SJCRH30 (cell line): ENCODE results near the gene ELAC1. TPM values are rescaled to one million over a fixed set of nuclear protein-coding genes. Genes with fewer than 3 reads are reported as not detected.

ENCODE experiments used
- DNase-seq, 2 experiments: peaks; one replicate each; pipeline ENCODE4 v3.0.0-alpha.2; 2015 to 2020
- H3K27ac ChIP-seq: fragments of 250-450 bp; sonication (Bioruptor Pico); 2 replicates; pipeline ENCODE4 v1.5.1; 2020; ENCODE audit warnings: mild to moderate bottlenecking, moderate library complexity
- H3K27me3 ChIP-seq: fragments of 250-450 bp; sonication (Bioruptor Pico); 2 replicates; pipeline ENCODE4 v1.5.1; 2020; ENCODE audit warnings: mild to moderate bottlenecking, moderate library complexity
- H3K36me3 ChIP-seq: fragments of 250-450 bp; sonication (Bioruptor Pico); 2 replicates; pipeline ENCODE4 v1.5.1; 2020; ENCODE audit warnings: mild to moderate bottlenecking, moderate library complexity
- H3K4me1 ChIP-seq: fragments of 250-450 bp; sonication (Bioruptor Pico); 2 replicates; pipeline ENCODE4 v1.5.1; 2020; ENCODE audit warnings: mild to moderate bottlenecking, moderate library complexity
- H3K4me3 ChIP-seq: fragments of 250-450 bp; sonication (Bioruptor Pico); 2 replicates; pipeline ENCODE4 v1.5.1; 2020; ENCODE audit warnings: mild to moderate bottlenecking, moderate library complexity
- H3K9me3 ChIP-seq: fragments of 250-450 bp; sonication (Bioruptor Pico); replicated peaks from 2 replicates; pipeline ENCODE4 v1.5.1; 2020; ENCODE audit warnings: mild to moderate bottlenecking, moderate library complexity
- total RNA-seq: library from RNA; depleted of rRNA; stranded (reverse); fragments of >200 nt; shearing (Covaris generic); gene quantifications from 2 replicates; pipeline ENCODE4 v1.2.3, GENCODE V29; 2014; rRNA removed

The ELAC1 gene
- total RNA-seq, 1 experiment from 2014 or later, result 7.5 TPM

DNA sequence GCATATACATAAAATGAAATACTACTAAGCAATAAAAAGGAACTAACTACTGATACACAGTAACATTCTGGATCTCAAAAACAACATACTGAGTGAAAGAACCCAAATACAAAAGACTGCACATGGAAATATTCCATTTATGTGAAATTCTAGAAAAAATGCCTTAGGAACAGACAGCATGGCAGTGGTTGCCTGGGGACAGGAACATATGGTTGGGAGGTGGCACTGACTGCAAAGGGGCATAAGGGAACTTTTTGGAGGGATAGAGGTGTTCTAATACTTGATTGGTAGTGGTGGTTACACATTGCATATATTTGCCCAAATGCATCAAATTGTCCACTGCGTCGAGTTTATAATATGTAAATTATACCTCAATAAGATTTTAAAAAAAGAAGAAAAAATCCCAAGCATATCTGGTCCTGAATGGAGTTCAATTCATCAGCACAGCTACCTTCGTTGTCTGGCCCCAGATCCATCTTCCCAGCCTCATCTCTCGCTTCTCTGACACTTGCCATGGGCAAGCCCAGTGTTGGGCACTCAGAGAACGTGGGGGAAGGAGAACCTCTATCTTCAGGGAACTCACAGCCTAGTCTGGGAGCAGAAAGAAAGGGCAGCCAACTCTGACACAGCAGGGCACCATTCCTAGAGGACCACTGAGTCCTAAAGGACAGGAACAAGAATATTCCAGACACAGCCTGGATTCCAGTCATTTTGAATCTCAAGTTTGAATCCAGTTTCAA is 53.6 kb downstream of the ELAC1 start:
- Histone ChIP-seq H3K9me3 (no peaks in the 10 kb centered on the region), H3K4me3 (no peak overlapping the region), H3K4me1 (no peaks in the 10 kb centered on the region), H3K27me3 (no peaks in the 10 kb centered on the region), H3K36me3 (no peaks in the 10 kb centered on the region; the same call in 1 of the 2 replicates), H3K27ac (no peak overlapping the region)
- DNase-seq, result no peak

DNA sequence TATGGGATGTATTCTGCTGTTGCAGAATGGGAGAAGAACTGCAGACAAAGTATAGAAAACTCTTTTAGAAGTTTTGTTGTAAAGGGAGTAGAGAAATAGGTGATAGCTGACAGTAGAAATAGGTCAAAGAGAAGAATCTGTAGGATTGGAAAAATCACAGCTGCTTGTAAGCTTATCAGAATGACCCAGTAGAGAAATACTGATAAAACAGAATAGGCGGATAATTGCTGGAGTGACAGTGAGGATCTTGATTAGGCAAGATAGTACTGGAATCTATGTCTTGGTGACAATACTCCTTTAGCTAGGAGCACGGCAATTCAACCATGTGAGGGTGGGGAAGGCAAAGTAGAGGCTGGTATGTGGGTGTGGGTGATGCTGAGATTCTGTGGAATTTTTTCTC is 57.7 kb downstream of the ELAC1 start:
- Histone ChIP-seq H3K27ac (no peak overlapping the region), H3K9me3 (no peaks in the 10 kb centered on the region), H3K4me3 (no peak overlapping the region), H3K36me3 (no peaks in the 10 kb centered on the region; the same call in 1 of the 2 replicates), H3K27me3 (no peaks in the 10 kb centered on the region), H3K4me1 (no peaks in the 10 kb centered on the region)
- no peak for DNase-seq

DNA sequence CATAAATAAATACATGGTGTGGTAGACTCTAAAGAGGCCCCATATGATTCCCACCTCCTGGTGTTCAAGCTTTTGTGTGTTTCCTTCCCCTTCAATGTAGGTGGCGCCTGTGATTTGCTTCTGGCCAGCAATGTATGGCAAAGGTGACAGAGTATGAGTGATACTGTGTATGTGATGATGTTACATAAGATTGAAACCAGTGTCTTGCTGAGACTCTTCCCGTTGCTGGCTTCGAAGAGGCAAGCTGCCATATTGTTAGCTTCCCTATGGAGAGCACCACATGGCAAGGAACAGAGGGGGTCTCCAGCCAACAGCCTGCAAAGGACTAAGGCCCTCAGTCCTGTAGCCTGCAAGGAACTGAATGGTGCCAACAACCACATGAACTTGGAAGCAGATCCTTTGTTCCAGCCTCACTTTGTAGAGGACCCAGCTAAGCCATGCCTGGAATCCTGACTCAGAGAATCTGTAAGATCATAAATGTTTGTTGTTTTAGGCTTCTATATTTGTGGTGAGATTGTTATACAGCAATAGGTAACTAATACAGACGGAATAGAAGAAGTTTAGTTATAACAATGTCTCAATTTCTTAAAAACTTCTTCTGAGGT is 60.5 kb downstream of the ELAC1 start:
- H3K27ac ChIP-seq, result no peak overlapping the region
- H3K36me3 ChIP-seq, result peaks cover 4% of the 10 kb centered on the region

DNA sequence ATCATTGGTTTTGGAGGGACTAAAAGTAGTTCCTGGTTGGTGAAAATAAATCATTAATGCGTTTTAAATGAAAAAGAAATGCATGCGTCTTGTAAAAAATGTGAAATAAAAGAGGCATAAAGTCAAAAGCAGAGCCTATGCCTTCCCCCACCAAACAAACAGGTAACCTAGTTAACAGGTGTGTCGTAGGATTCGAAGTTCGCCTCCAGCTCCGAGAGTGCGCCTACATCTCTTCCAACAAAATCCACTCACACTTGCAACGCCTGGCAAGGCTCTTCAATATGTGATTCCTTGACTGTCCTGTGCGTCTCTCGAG is 61.5 kb downstream of the ELAC1 start:
- Histone ChIP-seq H3K27ac (peak overlapping the region; percentile 81), H3K9me3 (no peaks in the 10 kb centered on the region), H3K4me3 (peak overlapping the region; percentile 85), H3K36me3 (peaks cover 10% of the 10 kb centered on the region), H3K27me3 (no peaks in the 10 kb centered on the region), H3K4me1 (no peaks in the 10 kb centered on the region)
- DNase-seq, result peak in 1 of 2 experiments; percentile 34

More for the DNA sequence above, 60.5 kb downstream of the ELAC1 start:
- no peak for DNase-seq
- H3K9me3 ChIP-seq, result no peaks in the 10 kb centered on the region
- H3K27me3 ChIP-seq, result no peaks in the 10 kb centered on the region
- no peaks in the 10 kb centered on the region for H3K4me1 ChIP-seq
- no peak overlapping the region for H3K4me3 ChIP-seq

DNA sequence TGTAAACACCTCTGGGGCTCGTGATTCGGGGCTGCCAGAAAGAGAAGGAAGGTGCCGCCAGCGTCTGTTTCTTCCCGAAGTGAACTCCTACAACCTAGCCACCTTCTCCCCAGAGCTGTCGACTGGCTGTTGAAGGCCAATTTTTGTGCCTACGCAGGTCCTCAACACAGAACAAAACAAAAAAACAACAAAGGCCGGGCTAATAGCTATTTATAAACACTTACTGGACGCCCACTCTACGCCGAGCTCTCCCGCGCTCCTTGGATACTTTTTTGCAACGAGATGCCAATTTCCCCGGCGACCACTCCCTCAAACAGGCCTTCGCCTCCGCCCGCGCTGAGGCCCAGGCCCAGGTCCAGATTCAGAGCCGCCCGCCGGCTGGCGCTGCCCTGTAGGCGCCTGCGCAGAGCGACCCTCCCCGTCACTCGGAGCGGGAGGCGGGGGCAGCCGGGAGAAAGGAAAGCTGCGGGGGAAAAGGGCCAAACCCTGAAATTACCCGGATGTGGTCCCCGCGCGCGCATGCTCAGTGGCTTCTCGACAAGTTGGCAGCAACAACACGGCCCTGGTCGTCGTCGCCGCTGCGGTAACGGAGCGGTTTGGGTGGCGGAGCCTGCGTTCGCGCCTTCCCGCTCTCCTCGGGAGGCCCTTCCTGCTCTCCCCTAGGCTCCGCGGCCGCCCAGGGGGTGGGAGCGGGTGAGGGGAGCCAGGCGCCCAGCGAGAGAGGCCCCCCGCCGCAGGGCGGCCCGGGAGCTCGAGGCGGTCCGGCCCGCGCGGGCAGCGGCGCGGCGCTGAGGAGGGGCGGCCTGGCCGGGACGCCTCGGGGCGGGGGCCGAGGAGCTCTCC is 62.1 kb downstream of the ELAC1 start, which contains the start of gene SMAD4:
Gene SMAD4, plus strand, starts transcription at position 520 of the 843 bp plus-strand sequence. CDS start 16,834 bp downstream, outside the sequence.
- no peaks in the 10 kb centered on the region for H3K4me1 ChIP-seq
- DNase-seq, result peak; percentile 95 to 96
- no peaks in the 10 kb centered on the region for H3K9me3 ChIP-seq
- H3K27me3 ChIP-seq, result no peaks in the 10 kb centered on the region
- H3K36me3 ChIP-seq, result peaks cover 13% of the 10 kb centered on the region
- H3K4me3 ChIP-seq, result peak within 1 kb of the TSS; percentile 85
- H3K27ac ChIP-seq, result peak within 1 kb of the TSS; percentile 81

DNA sequence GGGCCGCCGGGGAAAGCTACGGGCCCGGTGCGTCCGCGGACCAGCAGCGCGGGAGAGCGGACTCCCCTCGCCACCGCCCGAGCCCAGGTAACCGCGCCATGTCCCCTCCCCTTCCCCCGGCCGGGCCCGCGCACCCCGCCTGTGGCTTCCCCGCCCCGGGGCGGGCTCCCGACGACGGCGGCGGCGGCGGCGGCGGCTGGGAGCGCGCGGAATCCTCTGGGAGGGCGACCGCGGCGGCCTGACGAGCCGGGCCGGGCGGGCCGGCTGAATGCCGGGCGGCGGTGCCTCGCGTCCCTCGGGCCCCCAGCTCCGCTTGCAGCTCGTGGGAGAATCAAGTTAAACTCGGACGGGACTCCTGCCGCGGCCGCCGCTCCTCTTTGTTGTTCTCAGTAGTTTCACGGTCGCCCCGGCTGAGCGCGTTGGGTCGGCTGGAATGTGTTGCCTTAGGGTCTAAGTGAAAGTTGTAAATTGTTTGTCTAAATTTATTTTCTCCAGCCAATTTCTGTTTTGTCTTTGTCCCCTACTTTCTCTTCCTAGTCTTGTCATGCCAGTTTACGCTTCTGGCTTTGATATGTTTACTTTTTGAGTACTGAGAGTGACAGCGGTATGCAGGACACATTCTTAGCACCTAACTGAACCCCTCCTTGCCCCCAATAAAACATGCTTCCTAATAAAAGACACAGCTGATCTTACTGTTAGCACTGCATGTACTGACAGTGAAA is 62.9 kb downstream of the ELAC1 start:
- DNase-seq, result peak; percentile 58 to 62
- peak overlapping the region; percentile 76 for H3K27ac ChIP-seq
- peak overlapping the region; percentile 85 for H3K4me3 ChIP-seq
- no peaks in the 10 kb centered on the region for H3K27me3 ChIP-seq
- H3K9me3 ChIP-seq, result no peaks in the 10 kb centered on the region
- H3K36me3 ChIP-seq, result peaks cover 17% of the 10 kb centered on the region
- H3K4me1 ChIP-seq, result no peaks in the 10 kb centered on the region

DNA sequence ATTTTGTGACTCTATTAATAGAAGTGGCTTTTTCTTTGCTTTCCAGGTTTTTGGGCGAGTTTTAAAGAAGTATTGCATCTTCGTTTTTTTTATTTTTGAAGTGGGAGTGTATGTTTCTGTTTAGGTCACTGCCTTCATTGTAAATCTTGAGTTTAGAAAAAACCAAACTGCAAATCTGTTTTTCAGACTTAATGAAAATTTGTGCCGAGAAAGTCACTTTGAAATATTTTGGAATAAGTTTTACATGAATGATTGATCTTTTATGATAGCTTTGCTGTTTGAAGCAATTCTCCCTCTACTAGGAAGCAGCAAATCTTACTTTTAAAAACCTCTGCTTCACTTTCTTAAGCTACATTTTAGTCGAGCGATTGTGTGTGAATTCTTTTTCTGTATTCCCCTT is 64.4 kb downstream of the ELAC1 start:
- Histone ChIP-seq H3K4me1 (no peaks in the 10 kb centered on the region), H3K27ac (no peak overlapping the region), H3K4me3 (peak overlapping the region; percentile 85)

DNA sequence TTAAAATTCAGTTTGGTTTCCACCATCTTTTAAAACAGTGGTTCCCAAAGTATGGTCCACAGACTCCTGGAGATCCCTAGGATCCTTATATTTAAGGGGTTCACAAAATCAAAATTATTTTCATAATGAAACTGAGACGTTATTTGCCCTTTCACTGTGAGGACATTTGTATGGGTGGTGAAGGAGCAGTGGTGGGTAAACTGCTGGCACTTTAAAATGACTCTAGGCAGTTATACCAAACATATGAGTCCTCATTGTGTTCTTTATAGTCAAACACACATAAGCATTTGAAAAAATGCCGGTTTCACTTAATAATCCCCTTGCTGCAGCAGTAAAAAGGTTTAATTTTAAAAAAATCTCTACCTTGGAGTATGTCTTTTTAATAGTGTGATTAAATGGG is 69.4 kb downstream of the ELAC1 start:
- Histone ChIP-seq H3K4me3 (no peak overlapping the region), H3K36me3 (peaks cover 19% of the 10 kb centered on the region), H3K9me3 (no peaks in the 10 kb centered on the region), H3K27me3 (no peaks in the 10 kb centered on the region), H3K27ac (no peak overlapping the region), H3K4me1 (no peaks in the 10 kb centered on the region)
- DNase-seq, result no peak

More for the DNA sequence above, 64.4 kb downstream of the ELAC1 start:
- peaks cover 22% of the 10 kb centered on the region for H3K36me3 ChIP-seq
- no peak for DNase-seq
- no peaks in the 10 kb centered on the region for H3K9me3 ChIP-seq
- no peaks in the 10 kb centered on the region for H3K27me3 ChIP-seq

Other genes starting within 250 kb of the ELAC1 start
- 0.03 and 0.06 TPM in 2 replicates for gene MRO, start 148.0 kb upstream of the ELAC1 start, total RNA-seq
- 56.6 and 62.4 TPM in 2 replicates for gene ME2, start 88.9 kb upstream of the ELAC1 start, total RNA-seq
- gene SMAD4, start 62.2 kb downstream of the ELAC1 start, total RNA-seq, result 97.2 and 108 TPM in 2 replicates
- gene MEX3C, start 229.6 kb downstream of the ELAC1 start, total RNA-seq, result 68.2 and 68.4 TPM in 2 replicates